ENCODE measurements around the gene PIK3C2G. TPM values are rescaled to one million over a fixed set of nuclear protein-coding genes. Genes with fewer than 3 reads are reported as not detected.

Gene PIK3C2G
- total RNA-seq, 1 experiment from 2014 or later = not detected

- Histone ChIP-seq H3K27ac (ENCODE audit: low read depth, low read length) (no peak overlapping the region), H3K4me3 (replicated peaks in 1 of 2; ENCODE audit: low read depth in 1 of 2, low read length in 2 of 2) (no peak overlapping the region), H3K27me3 (ENCODE audit: insufficient read depth, low read length) (no peaks in the 10 kb centered on the region), H3K9me2 (ENCODE audit: insufficient read depth) (no peaks in the 10 kb centered on the region), H2AFZ (ENCODE audit: low read depth, low read length, poor library complexity, severe bottlenecking) (no peak overlapping the region), H3K9ac (ENCODE audit: low read length) (no peak overlapping the region), H3K9me3 (ENCODE audit: control insufficient read depth in 1 of 2, insufficient read depth in 1 of 2, low read depth in 1 of 2, low read length in 2 of 2) (no peaks in the 10 kb centered on the region), H3K79me2 (ENCODE audit: insufficient read depth, low read length) (no peaks in the 10 kb centered on the region), H3K4me2 (ENCODE audit: low read length) (no peak overlapping the region), H4K20me1 (ENCODE audit: insufficient read depth) (no peaks in the 10 kb centered on the region), H3K4me1 (ENCODE audit: control insufficient read depth in 1 of 2, insufficient read depth in 2 of 2, low read length in 2 of 2) (no peaks in the 10 kb centered on the region), H3K36me3 (ENCODE audit: control insufficient read depth in 1 of 2, insufficient read depth in 2 of 2, low read length in 2 of 2) (no peaks in the 10 kb centered on the region)
- ChIA-PET POLR2A (no interaction called here), RAD21 (ENCODE audit: low non-redundant PET in 1 of 2, low total read pairs in 2 of 2, uncharacterized antibody in 2 of 2, unreplicated experiment in 2 of 2) (no interaction called here), CTCF (no interaction called here)
- TF ChIP-seq FOSL1 (IDR thresholded peaks at IDR 0.05; ENCODE audit: low read depth) (no peak), POLR2A (IDR thresholded peaks at IDR 0.05; ENCODE audit: borderline replicate concordance, extremely low read depth, insufficient read depth, insufficient read length) (no peak), ZNF274 (IDR thresholded peaks at IDR 0.05; ENCODE audit: low read depth, low read length) (no peak), POLR2AphosphoS5 (IDR thresholded peaks at IDR 0.05; ENCODE audit: low read depth, low read length) (no peak), REST (IDR thresholded peaks at IDR 0.05; ENCODE audit: low read depth) (no peak), SP1 (IDR thresholded peaks at IDR 0.05; ENCODE audit: low read depth) (no peak), CBX3 (IDR thresholded peaks at IDR 0.05; ENCODE audit: low read depth) (no peak), EGR1 (IDR thresholded peaks at IDR 0.05; ENCODE audit: low read depth) (no peak), ZFX (IDR thresholded peaks at IDR 0.05) (no peak), JUND (IDR thresholded peaks at IDR 0.05) (no peak), CEBPB (IDR thresholded peaks at IDR 0.05; ENCODE audit: low read depth) (no peak), EZH2 (IDR thresholded peaks at IDR 0.05) (no peak), RAD21 (IDR thresholded peaks at IDR 0.05; ENCODE audit: low read depth) (no peak), TCF7L2 (IDR thresholded peaks at IDR 0.05; ENCODE audit: borderline replicate concordance, extremely low read depth, insufficient read depth, insufficient read length) (no peak), ELF1 (IDR thresholded peaks at IDR 0.05; ENCODE audit: borderline replicate concordance, low read depth) (no peak), CTCF (IDR thresholded peaks at IDR 0.05 in 2 of 3, conservative IDR thresholded peaks at IDR 0.05 in 1 of 3; ENCODE audit: borderline replicate concordance in 1 of 3, insufficient read depth in 1 of 3, low read depth in 2 of 3, low read length in 2 of 3) (no peak), SIN3A (IDR thresholded peaks at IDR 0.05; ENCODE audit: low read depth) (no peak), MAX (IDR thresholded peaks at IDR 0.05) (no peak), ZBTB33 (IDR thresholded peaks at IDR 0.05; ENCODE audit: extremely low read depth, insufficient replicate concordance, low read length) (no peak), EZH2phosphoT487 (IDR thresholded peaks at IDR 0.05; ENCODE audit: borderline replicate concordance) (no peak)
- ATAC-seq (no peak), DNase-seq (ENCODE audit: low read depth, low spot score) (no peak)
- intact Hi-C loops (cut with micrococcal nuclease) = no loop called here
- no TSS peak for BruUV-seq (replicated peaks)
Observed at GRCh38 chr12:18352312-18352711, 91.0 kb downstream of the PIK3C2G start.

All from HCT116 (cell line).